ENCODE data around the gene GNLY. TPM values are rescaled to one million over a fixed set of nuclear protein-coding genes. Genes with fewer than 3 reads are reported as not detected.

The GNLY gene
- total and polyA plus RNA-seq, 8 donors, result 0.28 to 1.3 (median 0.76) TPM; not detected in 3

DNA sequence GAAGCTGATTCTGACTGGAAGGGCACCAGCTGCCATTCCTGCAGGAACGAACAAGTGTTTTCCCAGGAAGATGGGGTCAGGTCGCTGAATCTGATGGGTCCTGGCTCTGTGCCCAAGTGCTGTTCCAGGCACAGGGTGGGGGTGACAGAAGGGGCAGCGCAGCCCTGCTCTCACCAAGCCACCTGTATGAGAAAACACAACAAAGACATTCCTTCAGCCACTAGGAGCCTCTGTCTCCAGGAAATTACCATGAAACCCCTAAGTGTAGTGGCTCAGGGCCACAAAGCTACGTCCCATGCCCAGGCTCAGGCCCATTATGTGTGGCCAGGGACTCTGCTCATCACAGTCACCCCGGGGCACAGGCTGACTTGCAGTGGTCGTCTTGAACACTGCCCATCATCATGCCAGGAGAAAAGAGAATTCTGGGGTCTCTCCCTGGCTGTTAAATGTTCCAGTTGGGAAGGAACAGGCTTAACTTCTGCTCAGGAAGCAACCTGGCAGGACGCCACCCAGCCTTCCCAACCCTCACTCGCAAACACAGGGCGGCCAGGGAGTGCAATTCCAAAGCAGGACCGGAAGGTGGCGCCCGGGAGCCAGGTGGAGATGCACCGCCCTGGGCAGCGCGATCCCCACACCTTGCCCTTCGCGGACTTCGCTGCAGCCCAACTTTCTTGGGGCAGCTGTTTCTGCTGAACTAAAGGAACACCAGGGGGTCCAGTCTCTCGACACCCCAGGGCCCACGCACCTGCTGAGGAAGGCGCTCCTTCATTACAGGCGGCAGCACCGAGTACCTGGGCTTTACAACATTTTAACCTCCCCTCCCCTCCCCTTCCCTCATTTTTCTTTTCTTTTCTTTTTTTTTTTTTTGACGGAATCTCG lies 15.1 kb upstream of the GNLY start:
- ATAC-seq (peak; percentile 95 to 100 (median 98)), DNase-seq (peak; percentile 84 to 98 (median 94)), FAIRE-seq (no peak)
- no peaks in the 10 kb centered on the region for H3K27me3 ChIP-seq
- WGBS, 2 donors, result 11% methylated on average over 22 to 25 of the region's 25 CpGs
- H3K27ac ChIP-seq, result no peak overlapping the region
- TF ChIP-seq CTCF (IDR thresholded peaks at IDR 0.05), result peak; percentile 96 to 99 (median 98)
- H3K9me3 ChIP-seq, result no peaks in the 10 kb centered on the region
- peaks cover 0 to 3% (median 0%) of the 10 kb centered on the region in 3 donors for H3K4me1 ChIP-seq
- intact Hi-C loops (cut with DNase I), result no loop called here
- H3K4me3 ChIP-seq, result no peak overlapping the region
- H3K36me3 ChIP-seq, result no peaks in the 10 kb centered on the region

- no peak overlapping the region for H3K4me3 ChIP-seq
- H3K27ac ChIP-seq, result no peak overlapping the region
- DNase-seq, result no peak
- intact Hi-C loops (cut with DNase I), result no loop called here
- no peak for TF ChIP-seq CTCF (IDR thresholded peaks at IDR 0.05)
- no peaks in the 10 kb centered on the region for H3K27me3 ChIP-seq
- 75 to 79% methylated on average over 2 of the region's 2 CpGs for WGBS, 2 donors
- ATAC-seq, result no peak
- peaks cover 0 to 3% (median 0%) of the 10 kb centered on the region in 3 donors for H3K4me1 ChIP-seq
- FAIRE-seq, result no peak
- H3K36me3 ChIP-seq, result no peaks in the 10 kb centered on the region
- H3K9me3 ChIP-seq, result no peaks in the 10 kb centered on the region
These were observed 13.3 kb upstream of the GNLY start for GRCh38 chr2:85680707-85681371.

DNA sequence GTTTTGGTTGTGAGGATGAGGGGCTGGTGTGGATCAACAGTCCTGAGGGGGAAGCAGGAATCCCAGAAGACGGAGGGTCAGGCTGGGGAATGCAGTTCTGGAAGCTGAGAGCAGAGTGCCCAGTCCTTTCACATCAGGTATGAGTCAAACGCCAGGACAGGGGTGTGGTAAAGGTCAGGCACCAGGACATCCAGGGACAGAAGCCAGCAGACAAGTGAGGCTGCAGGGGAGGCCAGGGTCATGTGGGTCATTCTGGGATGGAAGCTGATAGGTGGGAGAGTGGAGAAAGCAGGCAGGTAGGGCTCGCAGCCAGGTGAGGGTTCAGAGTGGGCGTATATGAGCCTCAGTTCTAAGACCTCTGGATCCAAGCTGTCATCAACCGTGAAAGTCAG lies 12.8 kb upstream of the GNLY start:
- Histone ChIP-seq H3K4me3 (no peak overlapping the region), H3K27me3 (no peaks in the 10 kb centered on the region), H3K27ac (no peak overlapping the region), H3K9me3 (no peaks in the 10 kb centered on the region), H3K4me1 (peaks cover 0 to 3% (median 0%) of the 10 kb centered on the region in 3 donors), H3K36me3 (no peaks in the 10 kb centered on the region)
- DNase-seq (no peak), ATAC-seq (no peak), FAIRE-seq (no peak)
- no peak for TF ChIP-seq CTCF (IDR thresholded peaks at IDR 0.05)
- WGBS, 2 donors, result 74 to 86% methylated on average over 5 of the region's 5 CpGs
- intact Hi-C loops (cut with DNase I), result no loop called here

DNA sequence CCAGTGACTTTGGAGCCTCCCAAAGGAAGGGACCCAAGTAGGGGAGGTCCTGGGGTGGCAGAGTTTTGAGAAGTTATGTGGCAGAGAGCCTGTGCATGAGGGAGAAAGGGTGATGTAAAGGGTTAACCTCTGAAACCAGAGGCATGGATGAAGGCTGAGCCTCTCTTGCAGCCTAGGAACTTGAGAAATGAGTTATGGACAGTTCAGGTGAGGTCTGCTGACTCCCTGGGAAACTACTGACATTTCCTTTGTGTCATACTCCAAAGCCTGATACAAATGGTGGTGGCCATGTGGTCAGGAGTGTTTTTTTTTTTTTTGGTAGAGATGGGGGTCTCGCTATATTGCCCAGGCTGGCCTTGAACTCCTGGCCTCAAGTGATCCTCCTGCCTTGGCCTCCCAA lies 12.4 kb upstream of the GNLY start:
- H3K27ac ChIP-seq, result no peak overlapping the region
- no peak for DNase-seq
- H3K9me3 ChIP-seq, result no peaks in the 10 kb centered on the region
- intact Hi-C loops (cut with DNase I), result no loop called here
- no peak for FAIRE-seq
- H3K4me3 ChIP-seq, result no peak overlapping the region
- TF ChIP-seq CTCF (IDR thresholded peaks at IDR 0.05), result no peak
- H3K36me3 ChIP-seq, result no peaks in the 10 kb centered on the region
- peaks cover 0 to 3% (median 0%) of the 10 kb centered on the region in 3 donors for H3K4me1 ChIP-seq
- no peak for ATAC-seq
- no peaks in the 10 kb centered on the region for H3K27me3 ChIP-seq
- 84 to 87% methylated on average over 1 of the region's 1 CpG for WGBS, 2 donors
